Testis (tissue), 2 donors: ENCODE measurements around the gene AMDHD2.
A peak's percentile ranks its signal among the peaks of the same experiment; 100 is the strongest.

Experiments
- CTCF ChIP-seq, 3 experiments: fragments of 450-650 bp in 2 of 3; fragments of 200-600 bp in 1 of 3; sonication (generic) in 1 of 3; IDR thresholded peaks; one replicate each; pipeline ENCODE4 v1.5.1; 2016 to 2019; ENCODE audit warnings: antibody characterized with exemption in 3 of 3, mild to moderate bottlenecking in 2 of 3, moderate library complexity in 1 of 3
- POLR2A ChIP-seq: fragments of 450-650 bp; IDR thresholded peaks from one replicate; pipeline ENCODE4 v1.6.1; 2017; ENCODE audit warnings: antibody characterized with exemption, mild to moderate bottlenecking, moderate library complexity

DNA sequence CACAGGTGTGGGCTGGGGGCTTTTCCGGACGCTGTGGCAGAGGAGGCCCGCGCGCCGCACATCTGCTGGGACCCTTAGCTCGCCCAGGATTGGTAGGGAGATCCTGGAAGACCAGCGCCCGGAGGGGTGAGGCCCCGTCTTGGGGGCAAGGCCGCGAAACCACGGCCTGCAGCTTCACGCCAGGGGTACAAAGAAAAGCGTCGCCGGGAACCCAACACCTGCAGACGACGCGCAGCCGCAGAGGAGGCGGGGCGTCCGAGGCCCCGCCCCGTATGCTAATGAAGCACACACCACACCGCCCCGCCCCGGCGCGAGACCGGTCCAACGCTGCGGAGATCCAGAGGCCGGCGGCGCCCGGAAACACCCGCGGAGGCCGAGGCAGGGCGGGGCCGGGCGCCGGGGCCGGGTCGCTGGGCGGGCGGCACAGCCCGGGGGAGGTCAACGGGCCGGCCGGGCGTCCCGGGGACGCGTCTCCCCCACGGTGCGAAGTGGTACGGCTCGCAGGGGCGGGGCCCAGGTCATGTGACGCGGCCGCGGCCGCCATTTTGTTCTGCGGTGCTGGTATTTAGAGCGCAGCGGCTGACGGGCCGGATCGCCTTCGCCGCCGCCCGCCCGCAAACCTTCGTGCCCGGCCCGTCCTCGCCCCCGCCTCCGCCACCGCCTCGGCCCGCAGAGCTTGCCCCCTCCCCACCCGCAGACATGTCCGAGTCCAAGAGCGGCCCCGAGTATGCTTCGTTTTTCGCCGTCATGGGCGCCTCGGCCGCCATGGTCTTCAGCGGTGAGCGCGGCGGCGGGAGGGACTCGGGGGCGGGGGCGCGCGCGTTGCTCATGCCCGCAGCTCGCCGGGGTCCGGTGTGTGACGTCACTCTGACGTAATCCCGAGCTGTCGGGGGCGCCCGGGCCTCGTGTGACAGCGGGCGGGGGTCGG, 6.5 kb upstream of the AMDHD2 start, which contains the start of gene ATP6V0C:
- TF ChIP-seq CTCF (IDR thresholded peaks at IDR 0.05) (peak in 1 of 3 experiments; percentile 8), POLR2A (peak; percentile 65)
